ENCODE results near the gene SH3BP5L.

SH3BP5L gene

DNA sequence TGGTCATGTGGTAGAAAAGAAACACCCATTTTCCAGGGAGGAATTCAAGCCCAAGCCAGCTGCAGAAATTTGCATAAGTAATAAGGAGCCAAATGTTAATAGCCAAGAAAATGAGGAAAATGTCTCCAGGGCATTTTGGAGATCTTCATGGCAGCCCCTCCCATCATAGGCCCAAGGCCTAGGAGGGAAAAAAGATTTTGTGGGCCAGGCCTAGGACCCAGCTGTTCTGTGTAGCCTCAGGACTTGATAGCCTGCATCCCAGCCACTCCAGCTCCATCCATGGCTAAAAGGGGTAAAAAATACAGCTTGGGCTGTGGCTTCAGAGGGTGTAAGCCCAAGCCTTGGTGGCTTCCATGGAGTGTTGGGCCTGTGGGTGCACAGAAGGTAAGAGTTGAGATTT, 48.7 kb downstream of the SH3BP5L start:
- DNase-seq (ENCODE audit: low read depth), result no peak

DNA sequence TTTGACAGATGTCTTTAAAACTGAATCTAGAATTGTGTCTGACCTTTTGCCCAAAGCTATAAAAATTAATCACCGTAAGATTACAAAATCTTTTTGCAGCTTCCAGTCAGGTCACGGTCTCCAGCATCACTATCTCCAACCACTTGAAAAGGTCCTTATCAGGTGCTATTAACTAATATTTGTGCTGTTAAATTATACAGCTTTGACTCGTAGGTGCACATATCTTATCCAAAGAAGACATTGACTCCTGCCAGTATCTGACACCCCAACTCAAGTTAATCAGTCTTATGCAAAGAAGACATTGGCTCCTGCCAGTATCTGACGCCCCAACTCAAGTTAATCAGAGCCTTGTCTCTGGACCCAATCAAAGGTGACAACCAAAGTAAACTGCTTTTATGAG, 50.3 kb downstream of the SH3BP5L start:
- no peak for DNase-seq (ENCODE audit: low read depth)

Data from EH (cell line).